WTC11 (cell line): ENCODE measurements around the gene MIB2.

ENCODE experiments used
- CTCF ChIP-seq: fragments of 200-600 bp; IDR thresholded peaks from 2 replicates; pipeline ENCODE4 v1.8.0; 2022; ENCODE audit warnings: antibody characterized with exemption
- FOXK1 ChIP-seq: sonication (generic); formaldehyde crosslinking; IDR thresholded peaks from 2 replicates; pipeline ENCODE4 v1.8.0; 2022; ENCODE audit warnings: mild to moderate bottlenecking, moderate library complexity, missing genetic modification reagents
- SMAD4 ChIP-seq: sonication (generic); formaldehyde crosslinking; IDR thresholded peaks from 2 replicates; pipeline ENCODE4 v1.8.0; 2022; ENCODE audit warnings: mild to moderate bottlenecking, missing genetic modification reagents
- TEAD4 ChIP-seq: sonication (generic); formaldehyde crosslinking; IDR thresholded peaks from 2 replicates; pipeline ENCODE4 v1.8.0; 2022; ENCODE audit warnings: mild to moderate bottlenecking, missing genetic modification reagents
- ZBTB21 ChIP-seq: sonication (generic); formaldehyde crosslinking; IDR thresholded peaks from 2 replicates; pipeline ENCODE4 v1.8.1; 2023; ENCODE audit warnings: mild to moderate bottlenecking, missing genetic modification reagents, borderline replicate concordance
- ZNF263 ChIP-seq: sonication (generic); formaldehyde crosslinking; IDR thresholded peaks from 2 replicates; pipeline ENCODE4 v1.8.1; 2022; ENCODE audit warnings: low read depth, mild to moderate bottlenecking, moderate library complexity, missing genetic modification reagents

- TF ChIP-seq CTCF (no peak), TEAD4 (CRISPR knock-in tag) (no peak), ZNF263 (no peak), SMAD4 (CRISPR knock-in tag) (no peak), FOXK1 (no peak), ZBTB21 (CRISPR knock-in tag) (no peak)
Observed at GRCh38 chr1:1602304-1602967, 12.9 kb upstream of the MIB2 start.
